Neural cell (in vitro differentiated cells): ENCODE results near the gene ACAA1. TPM values are rescaled to one million over a fixed set of nuclear protein-coding genes. Genes with fewer than 3 reads are reported as not detected.

Experiments
- H2AFZ ChIP-seq: fragments of 200-600, 300-800 bp; sonication (generic), shearing (Covaris generic); 2 replicates; pipeline ENCODE4 v1.6.0; 2014; ENCODE audit warnings: low read depth, mild to moderate bottlenecking, antibody characterized with exemption, low read length, moderate library complexity
- H3F3A ChIP-seq: fragments of 200-600 bp; shearing (Covaris generic); 2 replicates; pipeline ENCODE4 v1.6.1; 2016; ENCODE audit warnings: mild to moderate bottlenecking, moderate library complexity, mixed read lengths, antibody characterized with exemption, low read length; ENCODE audit not compliant: insufficient read depth, poor library complexity, severe bottlenecking
- H3K27ac ChIP-seq: fragments of 200-600, 300-800 bp; sonication (generic), shearing (Covaris generic); 2 replicates; pipeline ENCODE4 v1.5.1; 2014; ENCODE audit warnings: mild to moderate bottlenecking, low read length, moderate library complexity
- H3K27me3 ChIP-seq: fragments of 300-800, 200-600 bp; sonication (generic), shearing (Covaris generic); 2 replicates; pipeline ENCODE4 v1.6.0; 2014; ENCODE audit warnings: mild to moderate bottlenecking, low read depth, low read length, moderate library complexity; ENCODE audit not compliant: insufficient read depth
- H3K36me3 ChIP-seq: fragments of 300-800, 200-600 bp; sonication (generic), shearing (Covaris generic); 2 replicates; pipeline ENCODE4 v1.5.1; 2014; ENCODE audit warnings: mild to moderate bottlenecking, antibody characterized with exemption, low read length, moderate library complexity; ENCODE audit not compliant: insufficient read depth
- H3K4me2 ChIP-seq: fragments of 300-800, 200-600 bp; sonication (generic), shearing (Covaris generic); 2 replicates; pipeline ENCODE4 v1.6.0; 2014; ENCODE audit warnings: mild to moderate bottlenecking, low read length
- H3K4me3 ChIP-seq: fragments of 300-800, 200-600 bp; sonication (generic), shearing (Covaris generic); 2 replicates; pipeline ENCODE4 v1.5.1; 2014; ENCODE audit warnings: mild to moderate bottlenecking, low read length, moderate library complexity
- H3K79me2 ChIP-seq: fragments of 200-600 bp; shearing (Covaris generic); replicated peaks from 2 replicates; pipeline ENCODE4 v1.6.0; 2014; ENCODE audit warnings: mild to moderate bottlenecking, low read length, moderate library complexity; ENCODE audit not compliant: insufficient read depth
- H3K9ac ChIP-seq: fragments of 300-800, 200-600 bp; sonication (generic), shearing (Covaris generic); 2 replicates; pipeline ENCODE4 v1.6.1; 2016; ENCODE audit warnings: mild to moderate bottlenecking, low read length, mixed read lengths
- H3K9me2 ChIP-seq: fragments of 200-600 bp; shearing (Covaris generic); 2 replicates; pipeline ENCODE4 v1.6.1; 2016; ENCODE audit warnings: mild to moderate bottlenecking, low read length, mixed read lengths; ENCODE audit not compliant: insufficient read depth
- H3K9me3 ChIP-seq: fragments of 200-600, 300-800 bp; sonication (generic), shearing (Covaris generic); 2 replicates; pipeline ENCODE4 v1.6.1; 2016; ENCODE audit warnings: mild to moderate bottlenecking, mixed run types, low read length, moderate library complexity, mixed read lengths
- H4K20me1 ChIP-seq: fragments of 200-600 bp; shearing (Covaris generic); 2 replicates; pipeline ENCODE4 v1.6.1; 2016; ENCODE audit warnings: mild to moderate bottlenecking, mixed run types; ENCODE audit not compliant: insufficient read depth
- EP300 ChIP-seq: fragments of 450-650 bp; conservative IDR thresholded peaks from 2 replicates; pipeline ENCODE4 v1.6.1; 2014; ENCODE audit warnings: antibody characterized with exemption, mild to moderate bottlenecking, moderate library complexity; ENCODE audit not compliant: poor library complexity, severe bottlenecking
- EZH2 ChIP-seq: fragments of 200-600, 300-800 bp; shearing (Covaris generic), sonication (generic); IDR thresholded peaks from 2 replicates; pipeline ENCODE4 v1.6.1; 2014; ENCODE audit warnings: antibody characterized with exemption, low read length, borderline replicate concordance, mild to moderate bottlenecking; ENCODE audit not compliant: insufficient read depth, poor library complexity, severe bottlenecking
- MXI1 ChIP-seq: fragments of 450-650 bp; conservative IDR thresholded peaks from 2 replicates; pipeline ENCODE4 v1.6.1; 2014; ENCODE audit warnings: antibody characterized with exemption, mild to moderate bottlenecking; ENCODE audit not compliant: poor library complexity, severe bottlenecking
- RAD21 ChIP-seq: fragments of 450-650 bp; conservative IDR thresholded peaks from 2 replicates; pipeline ENCODE4 v1.6.1; 2014; ENCODE audit warnings: antibody characterized with exemption, mild to moderate bottlenecking, moderate library complexity
- SMC3 ChIP-seq: fragments of 450-650 bp; conservative IDR thresholded peaks from 2 replicates; pipeline ENCODE4 v1.6.1; 2014; ENCODE audit warnings: antibody characterized with exemption, mild to moderate bottlenecking, moderate library complexity; ENCODE audit not compliant: poor library complexity
- TAF1 ChIP-seq: IDR thresholded peaks from 2 replicates; pipeline ENCODE4 v1.6.1; 2012; ENCODE audit warnings: low read depth
- polyA plus RNA-seq: library from polyadenylated mRNA; depleted of rRNA; stranded (reverse); fragments of >200 nt; gene quantifications from 2 replicates; pipeline ENCODE4 v1.2.3, GENCODE V29; 2014
- TF ChIP-seq, protein P1 (sequence below): IDR thresholded peaks from 2 replicates; pipeline ENCODE4 v1.6.1; 2012; ENCODE audit warnings: borderline replicate concordance
- TF ChIP-seq, protein P2 (sequence below): fragments of 450-650 bp; IDR thresholded peaks from 2 replicates; pipeline ENCODE4 v1.5.1; 2014; ENCODE audit warnings: antibody characterized with exemption, mild to moderate bottlenecking, moderate library complexity; ENCODE audit not compliant: poor library complexity, severe bottlenecking

ACAA1 gene
- polyA plus RNA-seq, 1 donor from 2014 or later: 59.1 TPM

DNA sequence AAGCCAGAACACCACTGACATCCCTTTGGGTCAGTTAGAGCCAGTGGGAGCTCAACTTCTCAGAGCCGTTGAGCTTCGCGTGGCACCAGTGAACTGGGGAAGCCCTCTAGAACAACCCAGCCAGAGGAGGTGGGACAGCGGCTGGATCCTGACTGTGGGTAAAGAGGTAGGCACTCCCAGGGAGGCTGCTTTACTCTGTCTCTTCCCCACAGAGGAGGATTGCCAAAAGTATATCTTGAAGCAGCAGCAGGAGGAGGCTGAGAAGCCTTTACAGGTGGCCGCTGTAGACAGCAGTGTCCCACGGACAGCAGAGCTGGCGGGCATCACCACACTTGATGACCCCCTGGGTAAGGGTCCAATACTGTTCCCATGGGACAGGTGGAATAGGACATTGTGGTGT, 2.7 kb upstream of the ACAA1 start:
- H3K27ac ChIP-seq: no peak overlapping the region
- H4K20me1 ChIP-seq: no peaks in the 10 kb centered on the region
- peaks cover 20% of the 10 kb centered on the region for H3K27me3 ChIP-seq
- H2AFZ ChIP-seq: no peak overlapping the region
- H3K4me2 ChIP-seq: no peak overlapping the region
- H3K9me2 ChIP-seq: no peaks in the 10 kb centered on the region
- H3K9me3 ChIP-seq: no peaks in the 10 kb centered on the region
- no peak overlapping the region for H3K9ac ChIP-seq
- H3K79me2 ChIP-seq: peaks cover 7% of the 10 kb centered on the region
- no peak overlapping the region for H3K4me3 ChIP-seq
- no peaks in the 10 kb centered on the region for H3K36me3 ChIP-seq
- no peaks in the 10 kb centered on the region for H3F3A ChIP-seq
- TF ChIP-seq RAD21: no peak
- TF ChIP-seq MXI1: no peak

DNA sequence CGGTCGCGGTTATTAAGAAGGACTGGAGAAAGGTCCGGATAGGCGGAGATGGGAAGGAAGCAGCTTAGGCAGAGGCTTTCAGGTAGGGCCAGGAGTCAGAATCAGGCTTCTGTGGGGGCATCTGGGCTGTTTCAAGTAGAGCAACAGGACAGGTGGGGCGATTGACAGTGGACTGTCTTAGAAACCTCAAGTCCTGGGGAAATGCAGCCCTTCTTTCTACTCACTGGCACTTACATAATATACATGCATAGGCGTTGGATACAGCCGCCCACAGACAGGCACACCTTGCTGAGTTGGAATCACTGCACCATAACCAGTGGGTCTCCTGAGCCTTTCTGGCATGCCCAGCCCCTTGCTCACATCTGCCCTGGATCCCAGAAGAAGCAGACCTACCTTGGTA, 2.3 kb upstream of the ACAA1 start:
- H2AFZ ChIP-seq: no peak overlapping the region
- no peaks in the 10 kb centered on the region for H3F3A ChIP-seq
- no peaks in the 10 kb centered on the region for H4K20me1 ChIP-seq
- no peaks in the 10 kb centered on the region for H3K9me2 ChIP-seq
- H3K4me2 ChIP-seq: no peak overlapping the region
- TF ChIP-seq SMC3 (no peak), TAF1 (no peak), RAD21 (no peak), EZH2 (no peak), EP300 (no peak)
- TF ChIP-seq, protein P1, sequence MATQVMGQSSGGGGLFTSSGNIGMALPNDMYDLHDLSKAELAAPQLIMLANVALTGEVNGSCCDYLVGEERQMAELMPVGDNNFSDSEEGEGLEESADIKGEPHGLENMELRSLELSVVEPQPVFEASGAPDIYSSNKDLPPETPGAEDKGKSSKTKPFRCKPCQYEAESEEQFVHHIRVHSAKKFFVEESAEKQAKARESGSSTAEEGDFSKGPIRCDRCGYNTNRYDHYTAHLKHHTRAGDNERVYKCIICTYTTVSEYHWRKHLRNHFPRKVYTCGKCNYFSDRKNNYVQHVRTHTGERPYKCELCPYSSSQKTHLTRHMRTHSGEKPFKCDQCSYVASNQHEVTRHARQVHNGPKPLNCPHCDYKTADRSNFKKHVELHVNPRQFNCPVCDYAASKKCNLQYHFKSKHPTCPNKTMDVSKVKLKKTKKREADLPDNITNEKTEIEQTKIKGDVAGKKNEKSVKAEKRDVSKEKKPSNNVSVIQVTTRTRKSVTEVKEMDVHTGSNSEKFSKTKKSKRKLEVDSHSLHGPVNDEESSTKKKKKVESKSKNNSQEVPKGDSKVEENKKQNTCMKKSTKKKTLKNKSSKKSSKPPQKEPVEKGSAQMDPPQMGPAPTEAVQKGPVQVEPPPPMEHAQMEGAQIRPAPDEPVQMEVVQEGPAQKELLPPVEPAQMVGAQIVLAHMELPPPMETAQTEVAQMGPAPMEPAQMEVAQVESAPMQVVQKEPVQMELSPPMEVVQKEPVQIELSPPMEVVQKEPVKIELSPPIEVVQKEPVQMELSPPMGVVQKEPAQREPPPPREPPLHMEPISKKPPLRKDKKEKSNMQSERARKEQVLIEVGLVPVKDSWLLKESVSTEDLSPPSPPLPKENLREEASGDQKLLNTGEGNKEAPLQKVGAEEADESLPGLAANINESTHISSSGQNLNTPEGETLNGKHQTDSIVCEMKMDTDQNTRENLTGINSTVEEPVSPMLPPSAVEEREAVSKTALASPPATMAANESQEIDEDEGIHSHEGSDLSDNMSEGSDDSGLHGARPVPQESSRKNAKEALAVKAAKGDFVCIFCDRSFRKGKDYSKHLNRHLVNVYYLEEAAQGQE: no peak
- TF ChIP-seq, protein P2, sequence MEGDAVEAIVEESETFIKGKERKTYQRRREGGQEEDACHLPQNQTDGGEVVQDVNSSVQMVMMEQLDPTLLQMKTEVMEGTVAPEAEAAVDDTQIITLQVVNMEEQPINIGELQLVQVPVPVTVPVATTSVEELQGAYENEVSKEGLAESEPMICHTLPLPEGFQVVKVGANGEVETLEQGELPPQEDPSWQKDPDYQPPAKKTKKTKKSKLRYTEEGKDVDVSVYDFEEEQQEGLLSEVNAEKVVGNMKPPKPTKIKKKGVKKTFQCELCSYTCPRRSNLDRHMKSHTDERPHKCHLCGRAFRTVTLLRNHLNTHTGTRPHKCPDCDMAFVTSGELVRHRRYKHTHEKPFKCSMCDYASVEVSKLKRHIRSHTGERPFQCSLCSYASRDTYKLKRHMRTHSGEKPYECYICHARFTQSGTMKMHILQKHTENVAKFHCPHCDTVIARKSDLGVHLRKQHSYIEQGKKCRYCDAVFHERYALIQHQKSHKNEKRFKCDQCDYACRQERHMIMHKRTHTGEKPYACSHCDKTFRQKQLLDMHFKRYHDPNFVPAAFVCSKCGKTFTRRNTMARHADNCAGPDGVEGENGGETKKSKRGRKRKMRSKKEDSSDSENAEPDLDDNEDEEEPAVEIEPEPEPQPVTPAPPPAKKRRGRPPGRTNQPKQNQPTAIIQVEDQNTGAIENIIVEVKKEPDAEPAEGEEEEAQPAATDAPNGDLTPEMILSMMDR: no peak
- H3K9me3 ChIP-seq: no peaks in the 10 kb centered on the region
- no peak overlapping the region for H3K9ac ChIP-seq
- H3K27me3 ChIP-seq: peaks cover 20% of the 10 kb centered on the region
- H3K36me3 ChIP-seq: no peaks in the 10 kb centered on the region
- no peak overlapping the region for H3K4me3 ChIP-seq
- no peak overlapping the region for H3K27ac ChIP-seq
- H3K79me2 ChIP-seq: peaks cover 7% of the 10 kb centered on the region
